Common myeloid progenitor, CD34-positive (primary cell): ENCODE results near the gene PDE6H.

ENCODE experiments used
- CTCF ChIA-PET: fragments of 350-600 bp; sonication (Branson Sonifier 250); formaldehyde crosslinking; loops from one replicate; lab custom pipeline; 2021; ENCODE audit warnings: antibody characterized with exemption; lab: Charles Lee
- POLR2A ChIA-PET: fragments of 350-600 bp; sonication (Branson Sonifier 250); formaldehyde crosslinking; loops from one replicate; lab custom pipeline; 2021; ENCODE audit warnings: antibody characterized with exemption; lab: Charles Lee
- DNase-seq, 3 donors: peaks; one replicate each; pipeline versions ENCODE4 v3.0.0 to v3.0.0-alpha.2; 2013
- H3K27ac ChIP-seq, 2 experiments: 1 replicate in 1 of 2; 2 replicates in 1 of 2; pipeline ENCODE4 v1.7.0; 2013; ENCODE audit warnings: inconsistent platforms in 2 of 2, low read length in 2 of 2, mild to moderate bottlenecking in 2 of 2, low read depth in 1 of 2, moderate library complexity in 1 of 2; ENCODE audit not compliant: severe bottlenecking in 2 of 2, insufficient read depth in 1 of 2, poor library complexity in 1 of 2
- H3K27me3 ChIP-seq, 5 experiments: replicated peaks in 2 of 5; 1 replicate in 3 of 5; 2 replicates in 2 of 5; pipeline versions ENCODE4 v1.6.1 to v1.7.0; 2013; ENCODE audit warnings: low read length in 4 of 5, mild to moderate bottlenecking in 2 of 5, moderate library complexity in 2 of 5, inconsistent platforms in 1 of 5; ENCODE audit not compliant: insufficient read depth in 5 of 5, control insufficient read depth in 4 of 5
- H3K36me3 ChIP-seq, 4 experiments: 1 replicate in 2 of 4; 2 replicates in 2 of 4; pipeline versions ENCODE4 v1.6.1 to v1.7.0; 2013; ENCODE audit warnings: low read length in 3 of 4, control low read depth in 1 of 4, mild to moderate bottlenecking in 1 of 4; ENCODE audit not compliant: control insufficient read depth in 4 of 4, insufficient read depth in 4 of 4
- H3K4me1 ChIP-seq, 4 experiments: 1 replicate in 3 of 4; 2 replicates in 1 of 4; pipeline versions ENCODE4 v1.6.1 to v1.7.1; 2013; ENCODE audit warnings: low read length in 3 of 4, mild to moderate bottlenecking in 3 of 4, control low read depth in 1 of 4, inconsistent platforms in 1 of 4, moderate library complexity in 1 of 4; ENCODE audit not compliant: control insufficient read depth in 4 of 4, insufficient read depth in 4 of 4; ENCODE audit errors: control extremely low read depth in 1 of 4
- H3K4me3 ChIP-seq, 7 experiments: 1 replicate in 4 of 7; 2 replicates in 3 of 7; pipeline versions ENCODE4 v1.5.1 to v1.7.0; 2013; ENCODE audit warnings: mild to moderate bottlenecking in 7 of 7, low read length in 6 of 7, moderate library complexity in 6 of 7, inconsistent platforms in 2 of 7, low read depth in 2 of 7, control low read depth in 1 of 7; ENCODE audit not compliant: insufficient read depth in 4 of 7, control insufficient read depth in 1 of 7; ENCODE audit errors: extremely low read depth in 1 of 7
- H3K9me3 ChIP-seq, 5 experiments: 1 replicate in 4 of 5; 2 replicates in 1 of 5; pipeline versions ENCODE4 v1.6.1 to v1.7.1; 2013; ENCODE audit warnings: low read length in 4 of 5, mild to moderate bottlenecking in 2 of 5, inconsistent platforms in 1 of 5, low read depth in 1 of 5, moderate library complexity in 1 of 5; ENCODE audit not compliant: control insufficient read depth in 4 of 5, insufficient read depth in 2 of 5; ENCODE audit errors: control extremely low read depth in 1 of 5
- WGBS: methylation state at CpG from one replicate; pipeline ENCODE4 v1.1.5; 2013; ENCODE audit not compliant: insufficient coverage; 5-methylcytosine and 5-hydroxymethylcytosine counted together

The PDE6H gene

GRCh38 chr12:15015121-15015520 is 42.3 kb downstream of the PDE6H start:
- peaks cover 0 to 2% (median 0%) of the 10 kb centered on the region in 5 experiments for H3K27me3 ChIP-seq
- DNase-seq, result no peak
- no peaks in the 10 kb centered on the region for H3K4me1 ChIP-seq
- no peaks in the 10 kb centered on the region for H3K9me3 ChIP-seq
- ChIA-PET POLR2A (no interaction called here), CTCF (interaction anchor here (0.6 kb wide), 1 partner anchor 422 kb away, joined by 3 read pairs; no protein-coding TSS in a partner anchor)
- no peak overlapping the region for H3K4me3 ChIP-seq
- no peaks in the 10 kb centered on the region for H3K36me3 ChIP-seq
- H3K27ac ChIP-seq, result no peak overlapping the region
- WGBS, result no CpG with 5 or more reads among the region's 1 CpG

GRCh38 chr12:15020156-15020555 is 47.3 kb downstream of the PDE6H start:
- peaks cover 0 to 3% (median 0%) of the 10 kb centered on the region in 5 experiments for H3K9me3 ChIP-seq
- WGBS, result 90% methylated on average over 2 of the region's 3 CpGs
- peak in 1 of 3 donors; percentile 8 for DNase-seq
- no peaks in the 10 kb centered on the region for H3K36me3 ChIP-seq
- H3K4me1 ChIP-seq, result no peaks in the 10 kb centered on the region
- CTCF ChIA-PET, result interaction anchor here (0.8 kb wide), 1 partner anchor 10 kb away, joined by 4 read pairs; no protein-coding TSS in a partner anchor
- H3K27me3 ChIP-seq, result peaks cover 0 to 2% (median 0%) of the 10 kb centered on the region in 5 experiments
- POLR2A ChIA-PET, result no interaction called here
- no peak overlapping the region for H3K4me3 ChIP-seq
- H3K27ac ChIP-seq, result no peak overlapping the region
